ENCODE data around the gene SIRT7. TPM values are rescaled to one million over a fixed set of nuclear protein-coding genes. Genes with fewer than 3 reads are reported as not detected.
A peak's percentile ranks its signal among the peaks of the same experiment; 100 is the strongest.

Gene SIRT7
- polyA plus RNA-seq, 3 donors: 14.0 to 21.3 (median 20.6) TPM

- DNase-seq: no peak
Observed at GRCh38 chr17:81891303-81891552, 26.7 kb downstream of the SIRT7 start.

DNA sequence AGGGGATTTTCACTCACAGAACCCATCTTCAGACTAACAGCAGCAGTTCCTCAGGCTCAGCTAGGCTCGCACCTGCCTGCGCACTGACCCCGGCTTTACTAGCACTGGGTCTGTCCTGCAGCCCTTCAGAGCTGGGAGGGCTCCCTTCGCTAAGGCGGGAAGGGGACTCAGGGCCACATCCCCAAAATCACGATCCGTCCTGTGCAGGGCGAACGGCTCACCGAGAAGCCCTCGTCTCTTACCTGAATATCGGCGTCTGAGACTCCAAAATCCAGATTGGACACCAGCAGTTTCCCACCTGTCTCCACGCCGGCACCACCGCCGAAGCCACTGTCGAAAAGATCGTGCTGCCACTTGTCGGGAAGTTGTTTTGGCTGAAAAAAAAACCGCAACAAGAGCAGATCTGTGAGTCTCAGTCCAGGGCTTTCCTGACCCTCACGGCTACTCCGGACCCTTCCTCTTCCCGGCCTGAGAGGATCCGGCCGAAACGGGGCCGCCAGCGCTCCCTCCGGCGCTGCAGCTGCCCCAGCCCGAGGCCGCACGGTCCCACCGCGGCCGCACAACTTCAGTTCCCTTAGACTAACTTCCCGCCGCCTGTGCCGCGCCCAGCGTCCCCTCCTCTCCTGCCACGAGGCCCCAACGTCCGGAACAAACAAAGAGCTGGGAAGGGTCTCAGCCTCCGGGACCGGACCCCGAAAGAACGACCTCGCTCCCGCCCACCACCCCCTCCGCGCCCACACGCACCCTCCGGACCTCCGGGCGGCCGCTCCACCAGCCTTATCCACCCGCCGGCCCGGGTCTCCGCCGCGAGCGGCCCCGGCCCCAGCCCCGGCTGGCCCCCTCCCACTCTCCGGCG, 27.3 kb downstream of the SIRT7 start:
- no peak for DNase-seq

DNA sequence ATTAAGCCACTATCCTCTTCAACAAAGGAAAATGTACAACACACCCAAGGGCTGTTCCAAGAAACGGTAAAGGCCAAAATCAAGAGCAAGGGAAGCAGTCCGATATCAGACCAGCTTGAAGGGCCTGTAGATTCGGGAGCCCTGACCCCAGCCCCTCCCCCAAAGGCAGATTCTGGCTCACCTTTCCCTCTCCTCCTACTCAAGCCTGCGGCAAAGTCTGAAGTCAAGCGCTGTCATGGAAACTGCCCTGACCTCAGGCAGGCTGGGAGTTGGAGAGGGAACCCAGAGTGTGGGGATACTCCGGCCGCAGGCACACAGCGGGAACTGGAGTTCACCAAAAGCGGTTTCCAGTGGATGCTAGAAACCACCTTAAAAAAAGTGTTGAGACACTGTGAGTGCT, 28.4 kb downstream of the SIRT7 start:
- no peak for DNase-seq

- no peak for DNase-seq
Observed at GRCh38 chr17:81888988-81889595, 28.9 kb downstream of the SIRT7 start.

GRCh38 chr17:81888105-81888987, 29.6 kb downstream of the SIRT7 start:
- DNase-seq: no peak

- no peak for DNase-seq
Observed at GRCh38 chr17:81885869-81886548, 32.0 kb downstream of the SIRT7 start.

DNA sequence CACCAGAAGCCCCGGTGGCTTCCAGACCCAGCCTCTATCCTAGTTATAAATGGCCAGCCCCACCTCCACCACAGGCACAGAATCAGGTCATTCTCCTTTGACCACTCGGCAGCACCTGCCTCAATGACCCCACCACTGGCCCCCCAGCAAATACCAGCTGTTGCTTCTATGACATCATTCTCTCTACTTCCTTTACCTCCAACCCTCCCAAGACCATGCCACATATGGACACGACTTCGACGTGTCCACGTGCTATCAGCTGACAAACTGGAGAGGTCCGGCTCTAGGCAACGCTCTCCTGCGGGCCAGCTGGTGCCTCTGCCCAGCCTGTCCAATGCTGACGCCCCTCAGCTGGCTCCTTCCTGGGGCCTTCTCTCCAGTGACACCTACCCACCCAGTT, 32.5 kb downstream of the SIRT7 start:
- DNase-seq: no peak

DNA sequence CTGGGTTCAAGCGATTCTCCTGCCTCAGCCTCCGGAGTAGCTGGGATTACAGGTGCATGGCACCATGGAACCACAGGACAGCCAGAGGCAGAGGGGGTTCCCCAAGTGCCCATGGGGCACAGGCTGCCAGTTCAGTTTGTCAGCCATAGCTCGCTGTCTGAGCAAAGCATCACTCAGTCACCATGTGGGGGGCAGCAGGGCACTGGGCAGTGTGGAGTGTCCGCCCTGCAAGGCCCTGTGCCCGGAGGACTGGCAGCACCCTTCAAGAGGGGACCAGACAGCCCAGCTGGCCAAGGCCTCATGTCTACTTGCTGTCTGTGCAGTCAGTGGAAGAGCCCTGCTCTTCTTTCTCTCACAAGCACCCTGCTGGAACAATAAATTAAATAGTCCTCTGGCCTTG, 33.0 kb downstream of the SIRT7 start:
- DNase-seq: no peak

DNA sequence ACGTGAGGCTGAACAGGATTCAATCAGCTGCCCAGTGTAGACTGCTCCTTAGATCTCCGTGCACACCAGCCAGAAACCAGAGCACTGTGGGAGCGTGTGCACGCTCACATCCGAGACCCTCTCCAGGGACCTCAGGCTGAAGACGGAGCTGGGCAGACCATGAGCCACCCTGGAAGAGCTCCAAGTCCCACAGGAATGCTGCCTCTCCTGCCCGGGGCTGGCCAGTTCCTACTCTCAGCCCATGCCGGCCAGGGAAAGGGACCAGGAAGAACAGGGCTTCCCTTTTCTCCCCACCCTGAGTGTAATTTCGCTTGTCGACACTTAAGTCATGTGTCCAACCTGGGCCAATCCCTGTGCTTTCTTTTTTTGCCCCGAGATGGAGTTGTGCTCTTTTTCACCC, 33.5 kb downstream of the SIRT7 start:
- no peak for DNase-seq

GRCh38 chr17:81879121-81879520, 38.9 kb downstream of the SIRT7 start:
- DNase-seq: no peak

DNA sequence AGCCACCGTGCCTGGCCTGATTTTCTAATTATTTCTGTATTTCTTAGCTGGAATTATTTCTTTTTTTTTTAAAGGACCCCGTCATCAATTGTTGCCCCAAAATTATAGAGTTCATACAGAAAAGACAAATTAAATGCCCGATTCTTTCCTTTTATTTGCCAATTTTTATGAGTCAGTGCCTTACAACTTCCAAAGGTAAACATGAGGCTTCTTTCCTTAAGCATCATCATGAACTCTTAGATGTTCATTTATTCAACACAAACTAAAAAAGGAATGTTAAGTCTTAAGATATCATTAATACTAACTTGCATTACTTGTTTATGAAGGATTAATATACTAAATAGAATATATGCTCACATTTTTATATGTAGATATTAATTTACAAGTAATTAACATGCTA, 39.7 kb downstream of the SIRT7 start:
- no peak for DNase-seq

- no peak for DNase-seq
Observed at GRCh38 chr17:81877569-81877968, 40.4 kb downstream of the SIRT7 start.

DNA sequence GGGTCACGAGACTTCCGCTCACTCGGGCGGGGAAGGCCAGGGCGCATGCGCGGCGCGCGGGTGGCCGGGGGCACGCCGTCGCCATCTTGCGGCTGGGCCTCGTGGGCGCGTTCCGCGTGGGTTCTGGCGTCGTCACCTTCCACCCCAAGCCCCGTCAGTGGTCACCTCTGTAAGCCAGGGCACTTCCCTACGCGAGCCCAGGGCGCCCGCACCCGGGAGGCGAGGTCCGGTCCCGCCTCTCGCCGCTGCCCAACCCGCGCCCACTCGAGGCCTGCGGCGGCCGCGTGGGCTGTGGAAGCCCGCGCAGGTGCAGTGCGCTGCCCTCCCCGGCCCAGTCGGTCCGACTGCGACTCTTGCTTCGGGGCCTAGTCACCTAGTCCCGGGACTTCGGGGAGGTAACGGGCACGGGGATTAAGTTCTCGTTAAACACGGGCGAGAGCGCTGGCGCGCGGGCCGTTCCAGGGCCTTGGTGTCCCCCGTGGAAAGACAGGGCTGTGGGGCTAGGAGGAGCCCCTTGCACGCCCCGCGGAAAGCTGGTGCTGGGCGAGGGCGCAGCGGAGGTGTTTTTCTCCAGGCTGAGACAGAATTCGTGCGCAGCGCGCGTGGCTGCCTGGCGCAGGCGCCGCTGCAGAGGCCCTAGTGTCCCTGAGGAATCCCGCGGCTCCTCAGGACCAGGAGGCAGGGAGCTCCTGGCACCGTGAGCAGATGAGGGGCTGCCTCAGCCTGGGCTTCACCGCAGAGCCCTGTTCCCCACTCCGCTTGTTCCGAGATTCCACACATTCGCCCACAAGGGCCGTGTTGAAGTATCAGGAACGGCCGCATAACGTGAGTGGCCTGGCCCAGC, 46.4 kb downstream of the SIRT7 start:
- peak; percentile 89 for DNase-seq

GRCh38 chr17:81870981-81871386, 47.0 kb downstream of the SIRT7 start, which contains the start of gene ARHGDIA:
Gene ARHGDIA, minus strand, starts transcription at chr17:81871337. Its CDS starts 1,407 bp downstream, at chr17:81869930.
- DNase-seq: no peak

GRCh38 chr17:81870131-81870980, 47.6 kb downstream of the SIRT7 start:
- no peak for DNase-seq

DNA sequence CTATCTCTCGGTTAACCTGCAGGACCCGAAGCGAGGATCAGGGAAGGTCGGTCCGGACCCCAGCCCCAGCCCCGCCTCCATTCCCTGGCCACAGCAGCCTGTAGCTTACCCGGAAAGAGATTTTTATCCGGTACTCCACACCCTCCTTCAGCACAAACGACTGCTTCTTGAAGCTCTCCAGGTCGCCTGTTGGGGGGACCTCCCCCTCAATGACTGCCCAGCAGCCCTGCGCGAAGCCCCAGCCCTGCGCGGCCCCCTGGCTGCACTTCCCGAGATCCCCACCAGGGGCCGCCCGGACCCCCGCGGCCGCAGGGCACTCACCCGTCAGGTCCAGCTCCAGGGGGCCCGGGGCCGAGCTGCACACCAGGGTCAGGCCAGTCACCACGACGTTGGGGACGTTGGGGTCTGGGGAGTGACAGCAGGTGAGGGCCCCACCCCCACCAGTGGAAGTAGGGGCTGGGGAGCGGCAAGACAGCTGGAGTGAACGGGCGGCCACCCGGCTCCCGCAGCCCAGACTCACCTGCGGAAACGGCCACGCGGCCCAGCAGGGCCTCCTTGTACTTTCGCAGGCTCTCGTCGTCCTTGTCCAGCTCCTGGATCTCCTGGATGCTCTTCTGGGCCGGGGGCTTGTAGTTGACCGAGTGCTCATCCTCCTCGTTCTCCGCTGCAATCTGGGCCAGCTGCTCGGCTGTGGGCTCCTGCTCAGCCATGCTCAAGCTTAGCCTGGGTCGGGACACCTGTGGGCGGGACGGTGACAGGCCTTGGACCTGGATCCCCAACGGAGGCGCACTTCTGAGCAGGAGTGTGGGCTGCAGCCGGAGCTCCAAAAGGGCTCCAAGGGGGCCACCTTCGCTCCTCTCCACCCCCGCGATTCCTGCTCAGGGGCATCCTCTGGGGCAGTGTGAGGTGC, 48.5 kb downstream of the SIRT7 start:
- no peak for DNase-seq

GRCh38 chr17:81868674-81869220, 49.2 kb downstream of the SIRT7 start:
- no peak for DNase-seq

GRCh38 chr17:81867991-81868673, 49.8 kb downstream of the SIRT7 start:
- DNase-seq: no peak

All from renal pelvis (tissue), 4 donors.